HG02678 (cell line): ENCODE data around the gene ZNF554.

ENCODE experiments used
- ATAC-seq: cut with Tn5 transposase; IDR thresholded peaks from one replicate; pipeline ENCODE4 v1.9.1; 2021; ENCODE audit warnings: mild to moderate bottlenecking, moderate library complexity; ENCODE audit not compliant: unreplicated experiment

Gene ZNF554

GRCh38 chr19:2819540-2820111, at the start of gene ZNF554:
Gene ZNF554, plus strand, starts transcription at chr19:2819868. Its CDS starts 204 bp downstream, at chr19:2820072.
- ATAC-seq, result peak; percentile 96

GRCh38 chr19:2770055-2771013, 49.3 kb upstream of the ZNF554 start:
- ATAC-seq, result no peak

GRCh38 chr19:2771786-2772674, 47.6 kb upstream of the ZNF554 start:
- no peak for ATAC-seq

DNA sequence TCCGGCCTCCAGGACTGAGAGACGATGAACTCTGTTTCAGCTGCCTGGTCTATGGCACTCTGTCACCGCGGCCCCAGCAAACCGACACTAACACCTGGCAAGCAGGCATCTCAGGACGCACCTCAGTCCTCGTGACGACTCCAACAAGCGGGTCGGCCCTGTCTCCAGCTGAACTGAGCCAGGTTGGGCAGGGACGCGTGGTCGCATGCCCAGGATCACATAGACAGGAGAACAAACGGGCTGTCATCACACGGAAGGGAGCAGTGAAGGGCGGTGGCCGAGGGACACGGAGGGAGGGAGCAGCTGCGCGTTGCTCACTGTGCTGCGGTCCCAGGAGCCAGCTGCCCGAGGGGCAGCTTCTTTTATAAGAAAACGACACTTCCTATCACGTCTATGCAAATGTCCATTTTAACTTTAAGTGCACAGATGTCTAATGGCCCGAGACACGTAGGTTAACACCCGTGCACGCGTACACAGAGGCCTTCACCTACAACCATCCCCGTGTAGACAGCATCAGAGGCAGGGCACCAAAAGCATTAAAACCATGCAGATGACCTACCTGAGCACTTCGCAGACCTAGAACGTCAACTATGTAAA, 45.5 kb upstream of the ZNF554 start:
- no peak for ATAC-seq

DNA sequence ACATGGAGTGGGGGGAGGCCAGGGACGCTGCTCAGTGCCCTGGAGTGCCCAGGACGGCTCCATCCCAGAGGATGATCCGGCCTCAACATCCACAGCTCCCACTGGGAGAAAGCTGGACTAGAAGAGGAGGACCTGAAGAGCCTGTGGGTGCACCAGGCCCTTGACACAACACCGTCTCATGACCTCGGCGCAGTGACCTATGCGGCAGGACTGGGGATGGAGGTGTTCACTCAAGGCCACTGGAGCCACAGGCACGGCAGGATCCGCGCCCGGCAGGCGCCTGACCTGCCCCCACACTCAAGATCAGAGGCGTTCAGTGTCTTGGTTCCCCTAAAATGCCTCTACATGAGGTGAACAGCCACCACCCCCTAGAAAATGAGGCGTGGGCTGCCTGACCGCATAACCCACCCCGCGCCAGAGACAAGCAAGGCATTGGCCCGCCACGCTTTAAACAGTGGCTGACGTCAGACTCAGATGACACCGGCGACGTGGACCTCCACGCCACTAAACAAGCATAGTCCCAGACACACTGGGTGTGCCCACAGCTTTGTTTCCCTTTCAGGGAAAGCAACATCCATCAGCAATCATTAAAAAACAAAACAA, 44.6 kb upstream of the ZNF554 start:
- no peak for ATAC-seq

GRCh38 chr19:2775556-2776430, 43.9 kb upstream of the ZNF554 start:
- no peak for ATAC-seq

DNA sequence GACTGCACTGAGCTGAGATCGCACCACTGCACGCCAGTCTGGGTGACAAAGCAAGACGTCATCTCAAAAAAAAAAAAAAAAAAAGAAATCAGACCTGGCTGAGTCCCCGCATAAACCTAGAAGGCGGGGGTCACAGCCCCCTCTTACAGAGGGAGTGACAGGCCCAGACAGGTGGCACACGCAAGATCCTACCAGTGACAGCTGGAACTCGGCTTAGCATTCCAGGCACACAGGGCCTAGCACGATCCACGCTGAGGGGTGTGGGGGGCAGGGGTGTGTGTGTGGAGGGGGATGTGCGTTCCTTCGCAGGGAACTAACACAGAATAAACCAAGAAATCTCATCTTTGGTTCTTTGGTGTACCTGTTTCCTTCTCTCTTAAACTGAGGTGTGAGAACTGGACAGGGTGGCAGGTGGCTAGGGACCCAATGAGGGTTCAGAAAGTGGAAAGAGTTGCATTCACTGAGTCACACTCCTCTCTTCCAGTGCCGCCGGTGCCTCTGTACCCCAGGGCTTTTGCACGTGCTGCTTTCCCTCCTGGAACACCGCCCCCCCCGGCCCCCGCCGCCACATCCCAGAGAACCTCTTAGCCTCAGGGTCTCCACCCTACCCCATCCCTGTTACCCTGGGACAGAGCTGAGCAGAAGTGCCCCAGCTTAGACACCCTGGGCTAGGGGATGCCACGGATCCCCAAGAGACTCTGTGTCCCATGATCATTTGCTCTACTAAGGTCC, 41.5 kb upstream of the ZNF554 start:
- ATAC-seq, result no peak

GRCh38 chr19:2779121-2779740, 40.4 kb upstream of the ZNF554 start:
- ATAC-seq, result no peak

DNA sequence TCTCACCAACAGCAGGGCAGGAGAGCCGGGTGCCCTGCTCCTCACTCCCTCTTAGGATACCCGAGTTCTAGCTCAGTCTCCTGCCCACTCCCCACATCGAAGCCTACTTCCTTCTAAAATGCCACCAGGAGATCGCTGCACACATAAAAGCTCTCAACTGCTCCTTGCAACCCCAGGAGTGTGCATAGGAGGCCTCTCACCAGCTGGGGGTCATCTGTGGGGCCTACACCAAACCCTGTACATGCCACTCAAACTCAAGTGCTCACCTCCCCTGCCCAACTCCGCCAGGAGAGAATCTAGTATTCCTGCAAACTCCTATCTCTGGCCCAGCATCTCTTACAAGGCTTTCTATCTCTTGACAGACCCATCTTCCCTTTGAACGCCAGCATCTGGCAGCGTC, 39.4 kb upstream of the ZNF554 start:
- ATAC-seq, result no peak

DNA sequence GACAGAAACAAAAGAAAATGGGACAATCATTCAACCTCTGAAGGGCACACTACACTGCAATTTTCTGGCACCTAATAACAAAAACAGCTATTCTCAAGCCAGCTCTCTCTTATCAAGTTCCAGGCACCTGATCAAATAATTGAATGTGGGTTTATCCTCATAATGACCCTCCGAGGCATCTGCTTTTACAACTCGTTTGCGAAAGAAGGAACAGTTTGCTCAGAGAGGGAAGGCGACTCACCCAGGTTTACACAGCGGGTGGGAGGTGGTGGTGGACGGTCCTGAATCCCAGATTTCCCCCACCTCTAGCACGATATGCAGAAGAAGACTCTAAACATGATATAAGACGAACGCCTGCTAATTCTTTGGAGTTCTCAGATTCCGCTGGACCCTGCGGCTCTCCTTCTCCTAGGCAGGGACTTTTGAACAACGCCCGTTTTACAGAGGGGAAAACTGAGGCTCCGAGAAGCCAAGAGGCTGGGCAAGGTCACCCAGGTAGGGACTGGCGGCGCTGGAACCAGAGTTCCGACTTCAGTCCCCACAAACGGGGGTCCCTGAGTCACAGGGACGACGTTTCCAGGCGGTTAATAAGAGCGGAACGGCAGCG, 37.2 kb upstream of the ZNF554 start:
- no peak for ATAC-seq

DNA sequence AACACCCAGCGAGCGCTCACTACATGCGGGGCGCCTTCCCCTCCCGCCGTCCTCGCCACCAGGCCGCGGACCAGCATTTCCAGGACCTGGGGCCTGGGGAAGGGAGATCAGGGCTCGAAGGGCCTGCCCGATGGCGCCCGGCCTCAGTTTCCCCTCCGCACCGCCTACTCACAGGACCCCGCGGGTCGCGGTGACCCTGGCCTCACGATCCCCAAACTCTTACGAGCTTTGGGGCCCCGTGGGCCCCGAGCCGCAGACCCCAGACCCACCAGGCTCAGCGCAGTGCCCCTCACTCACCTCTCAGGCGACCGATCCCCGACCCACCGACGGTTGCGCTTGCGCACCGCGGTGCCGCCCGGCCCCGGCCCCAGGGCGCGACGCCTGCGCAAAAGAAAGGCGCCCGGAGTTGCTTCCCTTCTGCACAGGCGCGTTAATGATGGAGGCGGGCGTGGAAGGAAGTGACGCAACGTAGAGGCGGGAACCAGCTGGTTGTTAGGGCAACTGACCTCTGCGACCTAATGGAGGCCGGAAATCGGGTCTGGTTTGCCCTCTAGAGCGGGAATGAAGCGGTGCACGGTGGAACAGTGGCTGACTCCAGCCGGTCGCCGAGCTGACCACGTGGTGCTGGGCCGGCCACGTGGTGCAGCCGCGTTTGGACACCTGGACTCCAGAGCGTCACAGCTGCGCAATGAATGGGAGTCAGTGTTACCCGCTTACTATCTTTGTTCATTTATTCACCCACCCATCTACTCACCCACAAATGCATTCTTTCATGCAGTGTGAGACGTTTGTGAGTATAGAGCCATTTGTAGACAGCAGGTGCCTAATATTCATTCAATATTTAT, 36.5 kb upstream of the ZNF554 start, which contains the start of gene SGTA:
Gene SGTA (minus strand): TSS at position 338 of the 845 bp plus-strand sequence. CDS start 14,205 bp downstream, outside the sequence.
- ATAC-seq, result peak; percentile 78

- ATAC-seq, result no peak
Observed at GRCh38 chr19:2783781-2784145, 35.9 kb upstream of the ZNF554 start.

DNA sequence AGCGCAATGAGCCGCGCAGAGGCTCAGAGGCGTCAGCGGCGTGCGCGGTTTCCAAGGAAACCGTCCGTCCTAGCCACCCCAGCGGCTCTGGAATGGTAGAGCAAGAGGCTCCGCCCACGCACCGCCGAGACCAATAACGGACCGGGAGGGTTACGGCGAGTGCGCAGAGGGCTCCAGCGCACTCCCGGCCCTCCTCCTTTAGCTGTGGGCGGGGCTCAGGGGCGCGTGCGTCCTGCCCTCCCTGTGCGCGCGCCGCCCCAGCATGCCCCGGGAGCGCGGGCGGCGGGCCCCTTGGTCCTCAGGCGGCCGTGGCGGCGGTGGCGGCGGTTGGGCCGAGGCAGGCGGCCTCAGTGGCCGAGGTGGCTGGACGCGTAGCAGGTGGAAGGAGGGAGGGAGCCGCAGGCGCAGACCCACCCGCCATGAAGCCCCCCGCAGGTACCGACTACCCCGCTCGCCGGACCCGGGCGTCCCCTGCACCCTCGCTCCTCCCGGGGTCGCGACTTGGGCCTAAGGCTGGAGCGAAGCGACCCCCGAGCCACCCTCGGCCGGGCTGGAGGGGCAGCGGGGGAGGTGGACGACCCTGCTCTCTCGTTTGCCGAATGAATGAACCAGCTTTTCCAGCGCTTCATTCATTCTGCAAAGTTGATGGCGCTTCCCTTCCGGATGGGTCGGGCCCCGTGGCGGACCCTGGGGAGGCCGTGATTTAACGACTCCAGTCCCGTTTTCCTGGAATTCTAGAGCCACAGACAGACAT, 34.2 kb upstream of the ZNF554 start, which contains the start of gene THOP1:
Gene THOP1 (plus strand): TSS at position 260 of the 754 bp plus-strand sequence. CDS start 160 bp downstream, at position 420.
- peak; percentile 61 for ATAC-seq

GRCh38 chr19:2787115-2787514, 32.6 kb upstream of the ZNF554 start:
- ATAC-seq, result no peak

GRCh38 chr19:2788237-2788636, 31.4 kb upstream of the ZNF554 start:
- no peak for ATAC-seq

DNA sequence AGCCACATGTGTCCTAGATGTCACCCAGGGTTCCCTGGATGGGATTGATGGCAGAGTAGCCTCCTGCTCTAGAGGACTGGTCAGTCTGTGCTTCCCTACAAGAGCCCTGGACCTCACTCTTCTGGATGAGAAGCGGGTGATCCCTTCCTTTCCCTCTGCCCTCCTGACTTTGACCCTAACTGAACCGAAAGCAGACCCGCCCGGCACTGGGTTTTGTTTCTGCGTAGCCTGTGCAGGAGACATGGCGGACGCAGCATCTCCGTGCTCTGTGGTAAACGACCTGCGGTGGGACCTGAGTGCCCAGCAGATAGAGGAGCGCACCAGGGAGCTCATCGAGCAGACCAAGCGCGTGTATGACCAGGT, 29.5 kb upstream of the ZNF554 start:
- no peak for ATAC-seq
